ENCODE data around the gene PRTFDC1. TPM values are rescaled to one million over a fixed set of nuclear protein-coding genes. Genes with fewer than 3 reads are reported as not detected.
A peak's percentile ranks its signal among the peaks of the same experiment; 100 is the strongest.
"Not testable (repeated sequence)": the region's sequence is repeated elsewhere in the genome, so short reads cannot be mapped to it uniquely, and the experiment has no call there.

The PRTFDC1 gene
- total RNA-seq, 1 experiment from 2014 or later, result 48.6 TPM

DNA sequence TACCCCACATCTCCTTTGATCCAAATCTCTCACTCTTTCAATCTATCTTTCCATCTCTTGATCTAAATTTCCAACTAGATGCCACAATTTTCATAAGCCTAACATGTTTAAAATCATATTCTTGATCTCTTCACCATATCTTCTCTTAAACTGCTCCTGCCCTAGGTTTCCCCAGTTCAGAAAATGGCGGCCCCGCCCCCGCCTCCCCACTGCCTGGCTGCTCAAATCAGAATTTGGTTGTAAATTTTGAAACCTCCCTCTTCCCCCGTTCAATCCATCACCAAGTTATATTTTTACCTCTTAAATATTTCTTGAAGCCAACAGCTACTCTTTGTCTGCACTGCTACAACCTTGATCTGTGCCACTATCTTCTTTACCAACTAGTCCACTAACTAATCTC is 27.3 kb upstream of the PRTFDC1 start:
- Histone ChIP-seq H3K27ac (no peak overlapping the region), H3K4me3 (no peak overlapping the region), H3K27me3 (replicated peaks) (no peaks in the 10 kb centered on the region), H3K36me3 (no peaks in the 10 kb centered on the region), H3K4me1 (replicated peaks) (0 out of 2 replicates have a peak, but pooled peaks cover 4% of the 10 kb centered on the region), H3K9me3 (replicated peaks) (no peaks in the 10 kb centered on the region)
- no peak for DNase-seq (ENCODE audit: low read depth in 1 of 2, low spot score in 2 of 2)

DNA sequence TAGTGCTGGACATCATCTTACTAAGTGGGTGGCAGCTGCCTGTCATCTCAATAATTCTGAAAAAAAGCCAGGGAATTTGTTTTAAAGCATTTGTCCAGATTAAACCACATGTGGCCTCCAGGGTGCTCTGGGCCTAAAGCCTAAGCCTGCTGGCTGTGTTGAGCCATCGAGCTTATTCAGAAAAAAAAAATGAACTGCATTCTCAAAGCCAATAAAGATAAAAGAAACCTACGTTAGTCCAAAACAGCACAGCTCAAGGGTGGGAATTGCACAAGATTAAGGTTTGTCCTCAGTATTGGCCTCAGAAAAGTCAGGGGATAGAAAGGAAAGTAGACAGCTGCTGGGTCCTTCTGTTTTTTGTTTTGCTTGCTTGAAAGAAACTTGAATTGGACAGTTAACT is 22.6 kb upstream of the PRTFDC1 start:
- Histone ChIP-seq H3K27ac (no peak overlapping the region), H3K4me3 (no peak overlapping the region), H3K27me3 (replicated peaks) (no peaks in the 10 kb centered on the region), H3K36me3 (no peaks in the 10 kb centered on the region), H3K9me3 (replicated peaks) (no peaks in the 10 kb centered on the region), H3K4me1 (replicated peaks) (0 out of 2 replicates have a peak, but pooled peaks cover 4% of the 10 kb centered on the region)
- DNase-seq (ENCODE audit: low read depth in 1 of 2, low spot score in 2 of 2), result peak in 1 of 2 experiments; percentile 12

DNA sequence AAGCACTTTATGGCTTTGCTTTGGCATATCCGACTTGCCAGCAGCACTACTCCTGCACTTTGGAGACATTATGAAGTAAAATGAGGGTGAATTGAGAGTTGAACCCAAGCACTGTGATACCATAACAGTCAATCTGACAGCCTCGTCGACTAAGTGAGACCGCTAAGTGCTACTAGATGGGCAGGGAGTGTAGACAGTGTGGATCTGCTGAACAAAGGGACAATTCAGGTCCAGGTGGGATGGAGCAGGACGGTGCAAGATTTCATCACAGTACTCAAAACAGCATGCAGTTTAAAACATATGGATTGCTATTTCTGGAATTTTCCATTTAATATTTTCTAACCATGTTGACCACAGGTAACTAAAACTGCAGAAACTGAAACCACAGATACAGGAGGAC is 20.8 kb upstream of the PRTFDC1 start:
- no peaks in the 10 kb centered on the region for H3K9me3 ChIP-seq (replicated peaks)
- H3K27me3 ChIP-seq (replicated peaks), result no peaks in the 10 kb centered on the region
- no peak for DNase-seq (ENCODE audit: low read depth in 1 of 2, low spot score in 2 of 2)
- no peak overlapping the region for H3K4me3 ChIP-seq
- 0 out of 2 replicates have a peak, but pooled peaks cover 4% of the 10 kb centered on the region for H3K4me1 ChIP-seq (replicated peaks)
- H3K36me3 ChIP-seq, result no peaks in the 10 kb centered on the region
- no peak overlapping the region for H3K27ac ChIP-seq

DNA sequence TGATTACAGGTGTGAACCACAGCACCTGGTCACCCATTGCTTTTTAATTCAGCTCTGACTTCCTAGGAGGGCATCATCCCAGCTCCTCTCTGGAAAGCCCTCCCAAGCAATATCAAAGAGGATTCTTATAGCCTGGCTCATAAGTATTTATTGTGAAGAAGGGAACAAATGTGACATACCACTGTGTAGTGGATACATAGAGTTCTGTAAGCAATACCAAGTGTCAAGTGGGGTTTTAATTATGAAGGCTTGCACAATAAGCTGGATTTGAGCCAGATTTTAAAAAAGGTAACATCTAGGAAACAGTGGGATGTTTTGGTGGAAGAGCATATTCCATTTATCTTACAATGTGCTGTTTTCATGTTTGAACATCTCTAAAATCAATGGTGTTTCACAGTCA is 19.0 kb upstream of the PRTFDC1 start:
- Histone ChIP-seq H3K4me3 (no peak overlapping the region), H3K36me3 (no peaks in the 10 kb centered on the region), H3K4me1 (replicated peaks) (0 out of 2 replicates have a peak, but pooled peaks cover 4% of the 10 kb centered on the region), H3K9me3 (replicated peaks) (no peaks in the 10 kb centered on the region), H3K27me3 (replicated peaks) (no peaks in the 10 kb centered on the region), H3K27ac (no peak overlapping the region)
- DNase-seq (ENCODE audit: low read depth in 1 of 2, low spot score in 2 of 2), result no peak

DNA sequence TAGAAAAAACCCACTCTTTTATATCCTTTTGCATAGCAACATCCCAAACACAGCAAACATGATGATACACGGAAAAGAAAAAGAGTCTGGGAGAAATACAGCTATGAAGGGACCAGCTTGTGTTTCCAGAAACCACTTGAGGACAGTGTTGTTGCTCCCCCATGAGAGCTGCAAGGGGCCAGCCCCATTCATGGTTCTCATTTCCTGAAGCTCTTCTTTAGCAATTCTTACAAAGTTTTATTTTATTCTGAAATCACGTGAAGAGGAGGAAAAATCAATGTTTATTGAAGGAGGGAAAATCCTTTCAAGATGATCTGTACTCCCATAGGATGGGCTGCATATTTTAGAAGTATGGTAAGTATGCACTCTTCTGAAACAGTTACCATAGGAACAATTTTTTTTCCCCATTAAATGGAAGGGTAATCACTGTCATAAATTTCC is 17.5 kb upstream of the PRTFDC1 start:
- Histone ChIP-seq H3K4me3 (no peak overlapping the region), H3K36me3 (no peaks in the 10 kb centered on the region), H3K27me3 (replicated peaks) (no peaks in the 10 kb centered on the region), H3K27ac (no peak overlapping the region), H3K9me3 (replicated peaks) (no peaks in the 10 kb centered on the region), H3K4me1 (replicated peaks) (no peaks in the 10 kb centered on the region)
- DNase-seq (ENCODE audit: low read depth in 1 of 2, low spot score in 2 of 2), result no peak

DNA sequence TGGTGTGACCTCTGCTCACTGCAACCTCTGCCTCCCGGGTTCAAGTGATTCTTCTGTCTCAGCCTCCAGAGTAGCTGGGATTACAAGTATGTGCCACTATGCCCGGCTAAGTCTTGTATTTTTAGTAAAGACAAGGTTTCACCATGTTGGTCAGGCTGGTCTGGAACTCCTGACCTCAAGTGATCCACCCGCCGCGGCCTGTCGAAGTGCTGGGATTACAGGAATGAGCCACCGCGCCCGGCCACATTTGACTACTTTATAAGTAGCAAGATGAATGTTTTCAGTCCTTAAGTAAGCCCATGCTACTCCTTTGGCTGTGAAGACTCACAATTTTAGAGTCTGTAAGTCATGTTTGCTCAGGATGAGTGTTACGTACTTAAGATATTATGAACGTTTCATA is 16.5 kb upstream of the PRTFDC1 start:
- not testable (repeated sequence) for H3K4me1 ChIP-seq (replicated peaks); H3K9me3 ChIP-seq (replicated peaks); DNase-seq (ENCODE audit: low read depth in 1 of 2, low spot score in 2 of 2); H3K27me3 ChIP-seq (replicated peaks); H3K36me3 ChIP-seq; H3K4me3 ChIP-seq; H3K27ac ChIP-seq

DNA sequence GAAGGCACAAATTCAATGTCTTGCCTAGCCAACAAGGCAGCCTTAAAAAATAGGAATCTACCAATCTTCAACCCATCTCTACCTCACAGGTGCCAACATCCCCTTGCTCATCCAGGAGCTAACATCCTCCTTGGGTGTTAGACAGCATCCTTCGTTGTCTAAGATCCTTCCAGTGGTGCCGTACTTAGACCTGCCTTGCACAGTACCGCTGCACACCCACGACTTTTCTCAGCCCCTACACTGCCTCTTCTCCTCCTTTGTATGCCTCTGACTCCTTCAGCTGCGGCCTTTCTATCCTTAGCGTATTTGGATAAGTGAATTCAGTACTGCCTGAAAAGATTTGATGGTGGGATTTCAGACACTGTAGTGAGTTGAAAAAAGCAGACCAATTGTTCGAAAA is 15.9 kb upstream of the PRTFDC1 start:
- Histone ChIP-seq H3K27ac (no peak overlapping the region), H3K4me1 (replicated peaks) (no peaks in the 10 kb centered on the region), H3K36me3 (no peaks in the 10 kb centered on the region), H3K27me3 (replicated peaks) (no peaks in the 10 kb centered on the region), H3K4me3 (no peak overlapping the region), H3K9me3 (replicated peaks) (no peaks in the 10 kb centered on the region)
- no peak for DNase-seq (ENCODE audit: low read depth in 1 of 2, low spot score in 2 of 2)

DNA sequence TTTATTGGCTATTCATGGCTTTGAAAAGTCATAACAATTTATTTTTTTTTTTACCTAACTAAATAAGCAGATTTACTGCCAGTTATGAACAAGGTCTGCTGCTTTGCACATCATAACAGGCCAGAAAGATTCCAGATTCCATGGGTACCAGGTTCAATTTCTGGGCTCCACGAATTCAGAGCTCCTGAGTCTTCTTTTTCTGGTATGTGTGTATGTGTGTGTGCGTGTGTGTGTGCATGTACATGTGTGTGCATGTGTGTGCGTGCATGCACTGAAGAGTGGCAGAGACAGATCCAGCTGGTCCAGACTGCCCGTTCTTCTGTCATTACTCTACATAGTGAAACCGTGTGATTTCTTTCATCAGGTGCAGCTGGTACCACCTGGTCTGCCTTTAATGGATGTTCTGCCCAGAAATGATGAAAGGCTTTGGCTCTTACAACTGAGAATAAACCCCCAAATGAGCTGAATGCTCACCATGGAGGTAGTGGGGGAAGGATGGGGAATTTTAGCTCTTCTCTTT is 14.6 kb upstream of the PRTFDC1 start:
- Histone ChIP-seq H3K4me1 (replicated peaks) (no peaks in the 10 kb centered on the region), H3K27me3 (replicated peaks) (no peaks in the 10 kb centered on the region), H3K27ac (no peak overlapping the region), H3K9me3 (replicated peaks) (no peaks in the 10 kb centered on the region), H3K4me3 (no peak overlapping the region), H3K36me3 (no peaks in the 10 kb centered on the region)
- no peak for DNase-seq (ENCODE audit: low read depth in 1 of 2, low spot score in 2 of 2)

DNA sequence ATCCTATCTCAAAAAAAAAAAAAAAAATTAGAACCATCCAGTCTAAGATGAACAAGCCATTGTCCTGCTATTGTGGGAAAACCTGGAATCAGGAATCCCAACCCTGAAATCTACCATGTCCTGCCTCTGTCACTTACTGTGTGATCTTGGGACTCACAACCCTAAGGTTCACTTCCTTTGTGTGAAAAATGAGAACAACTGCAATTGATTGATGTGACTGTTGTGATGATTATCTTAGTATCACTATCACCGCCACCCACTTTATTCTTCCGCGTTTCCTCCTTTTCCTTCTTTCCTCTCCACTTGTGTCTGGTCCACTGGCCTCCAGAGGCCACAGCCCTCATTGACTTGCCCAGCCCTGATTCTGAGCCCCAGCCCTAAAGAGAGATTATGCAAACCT is 12.6 kb upstream of the PRTFDC1 start:
- Histone ChIP-seq H3K27me3 (replicated peaks) (no peaks in the 10 kb centered on the region), H3K27ac (no peak overlapping the region), H3K9me3 (replicated peaks) (no peaks in the 10 kb centered on the region), H3K36me3 (no peaks in the 10 kb centered on the region), H3K4me3 (no peak overlapping the region), H3K4me1 (replicated peaks) (peaks cover 13% of the 10 kb centered on the region; the same call in 1 of the 2 replicates)
- no peak for DNase-seq (ENCODE audit: low read depth in 1 of 2, low spot score in 2 of 2)

DNA sequence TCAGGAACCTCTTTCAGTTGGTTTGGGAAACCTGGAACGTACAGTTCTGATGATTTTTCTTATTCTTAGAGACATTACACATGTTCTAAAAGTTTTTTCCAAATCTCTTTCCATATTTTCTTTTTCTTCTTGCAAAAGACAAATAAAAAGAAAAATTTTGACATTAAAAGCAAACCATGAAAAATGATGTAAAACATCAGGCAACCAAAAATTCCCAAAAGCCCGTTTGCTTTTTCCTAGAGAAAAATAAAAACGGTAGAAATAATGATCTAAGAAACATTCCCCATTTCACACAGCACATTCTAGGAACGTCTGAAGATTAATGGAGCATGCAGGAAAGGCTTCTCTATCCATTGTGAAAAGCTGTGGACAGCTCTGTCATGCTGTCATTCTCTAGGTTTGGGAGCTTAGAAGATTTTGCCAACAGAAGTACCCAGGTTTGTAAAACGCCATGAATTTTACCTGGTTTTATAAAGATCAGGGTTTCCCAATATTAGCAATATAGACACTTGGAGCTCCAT is 11.2 kb upstream of the PRTFDC1 start:
- no peak for DNase-seq (ENCODE audit: low read depth in 1 of 2, low spot score in 2 of 2)
- Histone ChIP-seq H3K4me3 (no peak overlapping the region), H3K36me3 (no peaks in the 10 kb centered on the region), H3K9me3 (replicated peaks) (no peaks in the 10 kb centered on the region), H3K27ac (no peak overlapping the region), H3K27me3 (replicated peaks) (no peaks in the 10 kb centered on the region), H3K4me1 (replicated peaks) (peaks cover 21% of the 10 kb centered on the region)

DNA sequence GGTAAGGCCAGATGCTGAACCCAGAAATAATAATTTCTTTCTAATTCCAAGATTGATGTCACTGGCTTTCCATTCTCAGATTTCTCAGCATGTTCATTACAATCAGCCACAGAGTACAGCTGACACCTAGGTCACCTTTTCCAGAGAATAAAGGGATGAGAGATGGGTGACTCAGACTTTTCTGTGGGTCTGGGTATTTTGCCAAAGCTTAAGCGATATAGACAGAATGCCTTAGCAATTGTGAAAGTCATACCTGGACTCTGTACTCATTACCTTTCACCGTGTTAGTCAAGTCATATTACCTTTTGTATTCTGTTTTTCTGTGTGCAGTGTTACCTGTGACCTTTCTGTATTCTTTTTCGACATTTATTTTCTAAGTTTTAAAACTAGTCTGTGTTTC is 10.6 kb upstream of the PRTFDC1 start:
- no peak for DNase-seq (ENCODE audit: low read depth in 1 of 2, low spot score in 2 of 2)
- Histone ChIP-seq H3K9me3 (replicated peaks) (no peaks in the 10 kb centered on the region), H3K4me3 (no peak overlapping the region), H3K36me3 (no peaks in the 10 kb centered on the region), H3K27me3 (replicated peaks) (no peaks in the 10 kb centered on the region), H3K4me1 (replicated peaks) (peaks cover 26% of the 10 kb centered on the region), H3K27ac (no peak overlapping the region)

DNA sequence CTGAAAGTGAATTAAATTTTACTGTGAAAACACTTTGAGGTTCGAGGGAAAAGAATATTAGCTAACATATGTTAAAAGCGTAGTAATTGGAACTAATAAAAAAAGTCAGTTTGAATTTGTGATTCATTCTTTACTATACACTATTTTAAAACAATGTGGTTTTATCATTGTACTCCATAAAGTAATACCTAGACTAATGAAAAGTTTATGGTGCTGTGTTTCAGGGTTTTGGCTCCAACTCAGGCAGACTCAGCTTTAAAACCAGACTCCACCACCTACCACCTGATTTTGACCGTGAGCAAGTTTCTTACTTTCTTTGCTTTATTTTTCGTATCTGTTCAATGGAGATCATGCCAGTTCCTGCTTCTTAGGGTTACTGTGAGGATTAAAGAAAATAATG is 9.2 kb upstream of the PRTFDC1 start:
- Histone ChIP-seq H3K4me1 (replicated peaks) (peaks cover 38% of the 10 kb centered on the region), H3K4me3 (no peak overlapping the region), H3K9me3 (replicated peaks) (no peaks in the 10 kb centered on the region), H3K36me3 (no peaks in the 10 kb centered on the region), H3K27me3 (replicated peaks) (no peaks in the 10 kb centered on the region), H3K27ac (no peak overlapping the region)
- no peak for DNase-seq (ENCODE audit: low read depth in 1 of 2, low spot score in 2 of 2)

DNA sequence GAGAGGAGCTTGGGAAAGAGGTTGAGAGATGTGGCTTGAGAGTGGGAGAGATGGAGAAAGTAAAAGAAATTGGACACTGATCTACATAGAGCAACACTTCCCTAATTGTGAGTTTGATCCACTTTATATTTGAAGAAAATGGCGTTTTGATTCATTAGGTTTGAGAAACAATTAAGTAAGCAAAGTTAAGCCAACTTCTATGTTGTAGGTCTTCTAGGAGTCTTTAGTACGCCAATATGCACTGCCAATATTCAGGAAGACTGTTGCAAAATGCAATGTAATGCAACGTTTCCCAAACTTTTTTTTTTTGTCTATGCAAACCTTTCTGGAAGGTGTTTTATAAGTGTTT is 7.0 kb upstream of the PRTFDC1 start:
- Histone ChIP-seq H3K27me3 (replicated peaks) (no peaks in the 10 kb centered on the region), H3K4me1 (replicated peaks) (peaks cover 38% of the 10 kb centered on the region), H3K36me3 (no peaks in the 10 kb centered on the region), H3K9me3 (replicated peaks) (no peaks in the 10 kb centered on the region), H3K4me3 (no peak overlapping the region), H3K27ac (peak overlapping the region; percentile 89)
- no peak for DNase-seq (ENCODE audit: low read depth in 1 of 2, low spot score in 2 of 2)

DNA sequence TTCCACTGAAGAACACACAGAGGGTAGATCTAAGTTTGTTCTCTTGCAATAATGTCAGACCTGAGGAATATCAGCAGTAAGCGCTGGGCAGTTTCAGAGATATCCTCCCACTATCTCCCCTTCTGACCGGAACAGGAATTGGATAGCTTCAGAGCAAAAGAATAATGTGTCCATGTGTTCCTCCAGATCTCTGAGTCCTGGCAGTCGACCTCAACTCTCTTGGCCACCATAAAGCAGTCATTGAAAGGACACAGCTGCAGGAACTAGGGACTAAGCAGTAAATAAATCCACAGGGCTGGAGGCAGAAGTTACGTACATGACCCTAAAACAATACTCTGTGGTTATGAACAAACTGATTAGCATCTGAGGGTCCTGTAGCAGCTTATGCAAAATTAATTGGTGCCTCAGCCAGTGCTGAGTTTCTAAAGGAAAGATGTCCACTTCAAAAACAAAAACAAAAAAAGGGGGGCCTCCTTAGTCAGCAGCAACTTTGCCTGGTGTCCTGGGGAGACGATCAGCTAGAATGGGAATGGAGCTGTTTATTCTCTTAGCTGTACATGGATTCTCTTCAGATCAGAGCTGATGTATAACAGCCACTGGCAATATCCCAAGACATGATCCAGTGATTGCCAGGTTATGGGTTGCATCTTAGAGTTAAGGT is 6.4 kb upstream of the PRTFDC1 start:
- peak overlapping the region; percentile 89 for H3K27ac ChIP-seq
- no peaks in the 10 kb centered on the region for H3K9me3 ChIP-seq (replicated peaks)
- no peak overlapping the region for H3K4me3 ChIP-seq
- no peaks in the 10 kb centered on the region for H3K36me3 ChIP-seq
- no peak for DNase-seq (ENCODE audit: low read depth in 1 of 2, low spot score in 2 of 2)
- no peaks in the 10 kb centered on the region for H3K27me3 ChIP-seq (replicated peaks)
- peaks cover 38% of the 10 kb centered on the region for H3K4me1 ChIP-seq (replicated peaks)

All from SJSA1 (cell line).